HT1080 (cell line): ENCODE data around the gene TTC21A. TPM values are rescaled to one million over a fixed set of nuclear protein-coding genes. Genes with fewer than 3 reads are reported as not detected.
A peak's percentile ranks its signal among the peaks of the same experiment; 100 is the strongest.

Experiments
- DNase-seq: peaks from one replicate; pipeline ENCODE4 v3.0.0-alpha.2; 2015; ENCODE audit warnings: low read depth
- total RNA-seq: library from RNA; depleted of rRNA; stranded (reverse); fragments of >200 nt; shearing (Covaris generic); gene quantifications from 2 replicates; pipeline ENCODE4 v1.2.3, GENCODE V29; 2014

Gene TTC21A
- total RNA-seq, 1 experiment from 2014 or later = 0.69 TPM

DNA sequence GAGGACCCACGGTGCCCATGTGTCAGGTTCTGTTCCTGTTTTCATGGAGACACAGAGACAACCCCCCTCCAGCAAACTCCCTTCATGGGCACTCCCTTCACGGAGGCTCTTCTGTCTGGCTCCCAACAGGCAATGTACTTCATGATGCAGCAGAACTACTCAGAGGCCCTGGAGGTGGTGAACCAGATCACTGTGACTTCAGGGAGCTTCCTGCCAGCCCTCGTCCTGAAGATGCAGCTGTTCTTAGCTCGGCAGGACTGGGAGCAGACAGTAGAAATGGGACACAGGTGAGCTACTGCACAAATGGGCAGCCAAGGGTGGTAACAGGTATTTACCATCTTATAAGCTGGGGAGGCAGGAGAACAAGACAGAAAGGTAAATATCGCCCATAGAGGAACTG lies 7.0 kb downstream of the TTC21A start:
- no peak for DNase-seq

- no peak for DNase-seq
Observed at GRCh38 chr3:39115870-39116269, 8.4 kb downstream of the TTC21A start.

GRCh38 chr3:39118079-39118478 lies 10.6 kb downstream of the TTC21A start:
- no peak for DNase-seq

DNA sequence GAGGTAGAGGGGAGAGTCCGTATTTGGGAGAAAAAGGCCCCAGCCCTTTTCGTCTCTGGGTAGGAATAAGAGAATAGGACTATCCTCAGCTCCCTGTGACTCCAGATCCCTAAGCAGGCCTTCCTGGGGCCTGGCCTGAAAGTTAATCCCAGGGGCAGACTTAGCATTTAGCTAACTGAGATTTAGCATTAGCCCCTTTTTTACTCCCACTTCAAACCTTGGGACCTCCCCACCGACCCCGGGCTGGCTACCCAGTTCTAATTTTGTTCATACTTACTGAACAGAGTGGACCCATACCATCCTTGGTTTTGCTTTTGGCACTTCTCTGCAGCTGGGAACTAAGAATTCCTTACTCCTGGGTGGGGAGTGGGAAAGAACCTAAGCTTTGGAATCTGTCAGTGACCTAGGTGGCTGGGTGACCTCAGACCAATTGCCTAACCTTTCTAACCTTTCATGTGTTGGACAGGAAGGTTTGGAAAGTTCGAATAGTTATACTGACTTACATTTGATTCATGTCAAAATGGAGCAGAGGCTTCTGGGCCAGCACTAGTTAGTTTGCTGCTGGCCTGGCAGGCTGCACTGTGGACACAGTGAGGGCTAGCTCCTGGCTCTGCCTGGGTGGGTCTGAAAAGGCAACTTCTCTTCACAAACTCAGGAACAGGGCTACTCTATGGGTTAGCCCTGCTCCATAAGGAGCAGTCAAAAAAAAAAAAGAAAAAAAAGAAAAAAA lies 11.6 kb downstream of the TTC21A start:
- DNase-seq = no peak

GRCh38 chr3:39121621-39122020 lies 14.1 kb downstream of the TTC21A start:
- no peak for DNase-seq

DNA sequence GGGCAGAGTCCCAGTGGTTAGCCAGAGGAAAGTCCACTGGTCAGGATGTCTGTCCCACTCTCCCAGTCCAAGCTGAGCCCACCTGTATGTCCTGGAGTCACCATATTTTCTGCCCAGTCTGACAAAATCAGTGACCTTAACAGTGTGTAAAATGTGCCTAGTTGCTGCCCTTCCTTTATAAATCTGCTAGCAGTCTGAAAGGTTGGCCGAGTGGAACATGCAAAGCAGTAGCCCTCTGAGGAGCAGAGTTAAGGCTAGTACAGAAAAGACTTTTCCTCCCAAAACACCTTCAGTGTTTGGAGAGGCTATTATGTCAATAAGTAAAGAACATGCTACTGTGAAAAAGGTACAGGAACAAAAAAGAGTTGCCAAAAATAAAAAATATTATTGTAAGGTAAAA lies 15.3 kb downstream of the TTC21A start:
- DNase-seq = no peak

DNA sequence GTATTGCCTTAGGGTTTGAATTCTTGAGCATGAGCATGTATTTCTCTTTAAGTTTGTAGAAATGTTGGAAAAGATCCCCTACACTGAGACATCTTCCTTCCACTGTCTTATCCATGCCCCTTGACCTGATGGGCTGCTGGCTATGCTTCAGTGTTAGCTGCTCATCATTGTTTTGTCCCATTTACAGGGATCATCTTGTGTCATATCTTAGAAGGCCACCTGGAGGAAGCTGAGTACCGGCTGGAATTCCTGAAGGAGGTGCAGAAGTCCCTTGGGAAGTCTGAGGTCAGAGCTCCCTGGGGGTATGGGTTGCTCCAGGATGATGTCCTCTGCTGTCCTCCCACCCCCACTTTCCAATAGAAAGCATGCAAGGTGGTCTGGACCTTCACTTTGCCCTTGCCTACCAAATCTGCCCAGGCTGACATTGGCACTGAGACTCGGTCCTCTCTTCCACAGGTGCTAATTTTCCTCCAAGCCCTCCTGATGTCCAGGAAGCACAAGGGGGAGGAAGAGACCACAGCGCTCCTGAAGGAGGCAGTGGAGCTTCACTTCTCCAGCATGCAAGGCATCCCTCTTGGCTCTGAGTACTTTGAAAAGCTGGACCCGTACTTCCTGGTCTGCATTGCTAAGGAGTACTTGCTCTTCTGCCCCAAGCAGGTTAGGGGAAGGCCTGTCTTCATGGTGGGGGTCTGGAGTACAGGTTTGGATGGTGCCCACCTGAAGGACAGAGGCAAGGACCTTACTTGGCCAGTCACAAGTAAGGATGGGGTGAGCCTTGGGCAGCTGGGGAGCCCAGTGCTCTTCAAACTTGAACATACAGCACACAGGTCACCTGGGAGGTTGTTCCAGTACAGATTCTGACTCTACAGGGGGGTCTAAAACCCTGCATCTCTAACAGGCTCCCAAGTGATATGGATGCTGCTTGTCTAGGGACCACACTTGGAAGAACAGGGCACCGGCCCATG lies 17.7 kb downstream of the TTC21A start:
- peak; percentile 50 for DNase-seq

- DNase-seq = peak; percentile 51
Observed at GRCh38 chr3:39125841-39126500, 18.5 kb downstream of the TTC21A start.

GRCh38 chr3:39126532-39127071 lies 19.1 kb downstream of the TTC21A start:
- DNase-seq = peak; percentile 64

DNA sequence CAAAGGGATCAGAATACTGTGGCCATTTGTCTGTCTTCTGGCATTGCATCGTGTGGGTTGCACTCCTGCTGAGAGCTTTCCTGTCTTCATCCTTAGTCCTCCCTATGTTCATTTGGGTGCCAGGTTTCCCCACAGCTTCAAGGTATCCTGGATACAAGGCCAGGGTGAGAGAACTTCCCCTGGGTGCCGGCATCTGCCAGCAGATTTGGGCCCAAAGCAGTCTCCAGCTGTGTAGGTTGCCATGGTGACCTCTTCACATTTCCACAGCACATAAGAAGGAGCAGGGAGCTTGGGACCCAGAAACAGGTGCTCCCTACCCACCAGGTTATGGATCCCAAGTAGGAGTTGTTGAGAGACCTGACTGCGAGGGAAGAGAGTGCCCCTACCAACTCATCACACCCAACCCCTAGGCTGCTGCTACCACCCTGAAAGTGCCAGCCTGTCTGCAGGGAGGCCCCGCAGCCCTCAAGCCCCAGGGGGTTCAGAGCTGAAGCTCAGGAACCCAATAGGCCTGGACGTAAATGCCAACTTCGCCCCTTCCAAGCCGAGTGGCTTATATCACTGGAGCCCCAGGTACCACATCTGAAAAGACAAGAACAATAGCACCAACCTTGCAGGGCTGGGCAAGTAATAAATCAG lies 19.9 kb downstream of the TTC21A start:
- no peak for DNase-seq

DNA sequence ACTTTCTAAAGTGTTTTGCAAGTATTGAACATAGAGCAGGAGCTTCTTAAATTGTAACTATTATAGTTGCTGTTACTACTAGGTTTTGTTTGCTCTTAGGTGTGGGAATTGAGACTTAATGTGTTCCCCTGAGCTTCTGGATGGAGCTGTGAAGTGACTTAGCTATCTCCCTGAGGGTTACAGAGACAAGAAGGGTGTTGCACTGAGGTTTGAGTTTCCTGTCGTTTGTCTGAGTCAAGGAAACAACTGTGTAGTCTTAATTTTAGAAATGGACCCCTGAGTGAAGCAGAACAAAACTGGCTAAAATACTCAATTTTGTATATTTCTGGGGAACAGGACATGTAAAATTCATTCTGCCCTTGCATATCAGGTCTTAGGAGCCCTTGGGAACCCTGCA lies 20.4 kb downstream of the TTC21A start:
- DNase-seq = no peak

DNA sequence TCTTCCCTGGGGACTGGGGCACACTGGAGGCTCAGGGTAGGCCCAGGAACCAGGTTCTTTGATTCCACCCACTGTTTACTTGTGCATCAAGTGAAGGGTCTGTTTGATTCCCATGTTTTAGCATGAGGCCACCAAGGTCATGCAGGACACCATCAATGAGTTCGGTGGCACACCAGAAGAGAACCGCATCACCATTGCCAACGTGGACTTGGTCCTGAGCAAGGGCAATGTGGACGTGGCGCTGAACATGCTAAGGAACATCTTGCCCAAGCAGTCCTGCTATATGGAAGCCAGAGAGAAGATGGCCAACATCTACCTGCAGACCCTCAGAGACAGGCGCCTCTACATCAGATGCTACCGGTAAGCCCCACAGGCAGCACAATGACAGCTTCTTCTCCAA lies 21.5 kb downstream of the TTC21A start:
- no peak for DNase-seq

DNA sequence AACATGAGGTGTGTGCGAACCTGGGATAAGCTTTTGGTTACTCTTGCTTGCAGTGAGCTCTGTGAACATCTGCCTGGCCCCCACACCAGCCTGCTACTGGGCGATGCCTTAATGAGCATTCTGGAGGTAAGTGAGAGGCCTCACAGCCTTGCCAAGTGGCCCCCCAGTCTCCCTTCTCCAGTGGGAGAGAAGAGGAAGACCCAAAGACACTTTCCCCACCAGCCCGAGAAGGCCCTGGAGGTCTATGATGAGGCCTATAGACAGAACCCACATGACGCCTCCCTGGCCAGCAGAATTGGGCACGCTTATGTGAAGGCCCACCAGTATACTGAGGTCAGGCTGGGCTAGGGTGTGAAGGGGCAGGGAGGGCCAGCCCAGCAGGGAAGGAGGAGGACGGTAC lies 22.5 kb downstream of the TTC21A start:
- DNase-seq = no peak

DNA sequence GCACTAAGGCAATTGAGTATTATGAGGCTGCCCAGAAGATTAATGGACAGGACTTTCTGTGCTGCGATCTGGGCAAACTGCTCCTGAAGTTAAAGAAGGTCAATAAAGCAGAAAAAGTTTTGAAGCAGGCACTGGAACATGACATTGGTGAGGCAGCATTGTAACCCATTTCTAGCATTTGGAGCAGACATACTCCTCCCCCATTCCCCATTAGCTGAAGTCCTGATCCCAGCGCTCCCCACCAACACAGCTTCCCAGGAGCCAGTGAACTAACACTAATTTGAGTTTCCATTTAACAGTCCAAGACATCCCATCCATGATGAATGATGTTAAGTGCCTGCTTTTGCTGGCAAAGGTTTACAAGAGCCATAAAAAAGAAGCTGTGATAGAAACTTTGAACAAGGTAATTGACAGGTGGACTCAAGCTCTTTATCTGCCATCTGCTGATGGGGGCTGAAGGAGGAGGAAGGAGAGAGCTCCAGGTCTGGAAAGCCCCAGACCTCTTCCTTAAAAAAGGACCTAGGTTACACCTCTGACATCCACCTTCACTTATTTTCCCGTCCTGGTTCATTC lies 23.3 kb downstream of the TTC21A start:
- DNase-seq = no peak

GRCh38 chr3:39132096-39133092 lies 24.9 kb downstream of the TTC21A start:
- no peak for DNase-seq

- DNase-seq = no peak
Observed at GRCh38 chr3:39133093-39133490, 25.6 kb downstream of the TTC21A start.

DNA sequence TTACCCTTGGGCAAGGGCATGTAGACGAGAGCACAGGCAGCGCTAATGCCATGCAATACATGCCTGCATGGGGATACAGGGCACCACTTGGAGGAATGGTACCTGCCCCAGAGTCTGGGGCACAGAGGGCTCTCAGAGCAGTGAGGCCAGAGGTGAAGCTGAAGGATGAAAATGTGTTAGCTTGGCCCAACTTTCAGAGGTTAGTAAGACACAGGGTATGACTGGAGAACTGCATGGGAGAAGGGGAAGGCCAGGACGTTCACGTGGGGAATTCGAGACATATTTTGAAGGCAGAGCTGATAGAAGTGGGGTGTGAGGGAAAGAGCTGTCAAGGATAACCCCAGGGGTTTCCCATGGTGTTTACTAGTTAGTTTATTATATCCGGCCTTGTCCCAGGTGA lies 26.3 kb downstream of the TTC21A start:
- DNase-seq = no peak

- no peak for DNase-seq
Observed at GRCh38 chr3:39134305-39134704, 26.8 kb downstream of the TTC21A start.

DNA sequence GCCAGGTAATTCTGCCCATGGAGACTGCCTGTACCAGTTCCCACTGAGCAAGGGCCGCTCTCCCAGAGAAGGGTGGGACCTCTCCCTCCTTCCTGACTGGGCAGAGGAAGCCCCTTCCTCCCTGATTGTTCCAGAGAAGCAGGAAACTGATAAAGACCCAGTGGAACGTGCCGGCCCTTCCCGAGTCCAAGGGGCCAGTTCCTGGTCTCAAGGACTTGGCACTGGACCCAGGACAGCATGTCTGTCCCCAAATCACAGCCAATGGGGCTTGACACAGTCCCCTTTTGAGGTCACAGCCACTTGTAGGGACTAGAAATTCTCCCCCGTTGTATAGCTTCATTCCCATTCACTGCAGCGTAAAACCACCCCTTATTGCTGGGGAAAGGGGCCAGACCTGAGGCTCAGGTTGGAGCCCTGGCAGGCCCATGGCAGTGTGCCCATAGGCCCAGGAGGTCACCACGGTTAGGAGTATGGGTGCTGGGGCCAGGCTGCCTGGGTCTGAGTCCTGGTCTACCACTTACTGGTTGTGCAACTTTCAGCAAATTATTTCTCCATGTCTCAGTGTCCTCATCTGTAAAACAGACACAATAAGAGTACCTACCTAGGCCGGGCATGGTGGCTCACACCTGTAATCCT lies 27.8 kb downstream of the TTC21A start:
- no peak for DNase-seq
